GM12874 (cell line): ENCODE measurements around the gene PPP1R27.

Source experiments
- TF ChIP-seq, protein P1 (sequence below): IDR thresholded peaks from 2 replicates; pipeline ENCODE4 v1.5.1; 2011; ENCODE audit warnings: low read depth, mild to moderate bottlenecking, control low read depth, low read length, moderate library complexity; ENCODE audit not compliant: insufficient read depth

PPP1R27 gene

GRCh38 chr17:81858967-81859905, 24.4 kb upstream of the PPP1R27 start:
- TF ChIP-seq, protein P1, sequence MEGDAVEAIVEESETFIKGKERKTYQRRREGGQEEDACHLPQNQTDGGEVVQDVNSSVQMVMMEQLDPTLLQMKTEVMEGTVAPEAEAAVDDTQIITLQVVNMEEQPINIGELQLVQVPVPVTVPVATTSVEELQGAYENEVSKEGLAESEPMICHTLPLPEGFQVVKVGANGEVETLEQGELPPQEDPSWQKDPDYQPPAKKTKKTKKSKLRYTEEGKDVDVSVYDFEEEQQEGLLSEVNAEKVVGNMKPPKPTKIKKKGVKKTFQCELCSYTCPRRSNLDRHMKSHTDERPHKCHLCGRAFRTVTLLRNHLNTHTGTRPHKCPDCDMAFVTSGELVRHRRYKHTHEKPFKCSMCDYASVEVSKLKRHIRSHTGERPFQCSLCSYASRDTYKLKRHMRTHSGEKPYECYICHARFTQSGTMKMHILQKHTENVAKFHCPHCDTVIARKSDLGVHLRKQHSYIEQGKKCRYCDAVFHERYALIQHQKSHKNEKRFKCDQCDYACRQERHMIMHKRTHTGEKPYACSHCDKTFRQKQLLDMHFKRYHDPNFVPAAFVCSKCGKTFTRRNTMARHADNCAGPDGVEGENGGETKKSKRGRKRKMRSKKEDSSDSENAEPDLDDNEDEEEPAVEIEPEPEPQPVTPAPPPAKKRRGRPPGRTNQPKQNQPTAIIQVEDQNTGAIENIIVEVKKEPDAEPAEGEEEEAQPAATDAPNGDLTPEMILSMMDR: no peak

DNA sequence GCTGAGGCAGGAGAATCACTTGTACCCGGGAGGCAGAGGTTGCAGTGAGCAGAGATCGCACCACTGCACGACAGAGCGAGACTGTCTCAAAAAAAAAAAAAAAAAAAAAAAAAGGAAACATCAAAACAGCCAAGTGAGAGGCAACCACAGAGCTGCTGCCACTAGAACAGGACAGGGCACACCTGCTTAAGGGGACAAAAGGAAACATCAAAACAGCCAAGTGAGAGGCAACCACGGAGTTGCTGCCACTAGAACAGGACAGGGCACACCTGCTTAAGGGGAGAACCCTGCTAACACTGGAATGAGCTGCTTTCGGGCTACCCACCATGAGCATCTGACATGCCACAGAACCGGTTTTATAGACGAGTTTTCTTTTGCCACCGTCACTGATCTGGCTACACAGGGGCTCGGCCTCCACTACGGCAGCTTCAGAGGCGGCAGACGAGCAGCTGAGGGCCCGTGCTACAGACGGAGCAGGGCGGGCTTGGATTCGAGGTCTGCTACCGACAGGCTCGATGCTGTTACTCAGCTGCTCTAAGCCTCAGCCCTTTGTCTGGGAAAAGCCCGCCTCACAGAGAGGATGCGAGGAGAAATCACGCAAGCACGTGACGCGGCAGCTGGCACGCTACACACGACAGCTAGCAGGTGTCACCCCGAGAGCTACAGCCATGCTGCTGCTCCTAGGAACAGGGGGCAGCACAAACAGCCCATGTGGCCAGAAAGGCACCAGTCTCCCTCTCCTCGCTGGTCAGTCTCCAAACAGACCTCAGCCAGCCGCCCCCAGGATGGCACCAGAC, 23.5 kb upstream of the PPP1R27 start:
- TF ChIP-seq, protein P1: no peak

DNA sequence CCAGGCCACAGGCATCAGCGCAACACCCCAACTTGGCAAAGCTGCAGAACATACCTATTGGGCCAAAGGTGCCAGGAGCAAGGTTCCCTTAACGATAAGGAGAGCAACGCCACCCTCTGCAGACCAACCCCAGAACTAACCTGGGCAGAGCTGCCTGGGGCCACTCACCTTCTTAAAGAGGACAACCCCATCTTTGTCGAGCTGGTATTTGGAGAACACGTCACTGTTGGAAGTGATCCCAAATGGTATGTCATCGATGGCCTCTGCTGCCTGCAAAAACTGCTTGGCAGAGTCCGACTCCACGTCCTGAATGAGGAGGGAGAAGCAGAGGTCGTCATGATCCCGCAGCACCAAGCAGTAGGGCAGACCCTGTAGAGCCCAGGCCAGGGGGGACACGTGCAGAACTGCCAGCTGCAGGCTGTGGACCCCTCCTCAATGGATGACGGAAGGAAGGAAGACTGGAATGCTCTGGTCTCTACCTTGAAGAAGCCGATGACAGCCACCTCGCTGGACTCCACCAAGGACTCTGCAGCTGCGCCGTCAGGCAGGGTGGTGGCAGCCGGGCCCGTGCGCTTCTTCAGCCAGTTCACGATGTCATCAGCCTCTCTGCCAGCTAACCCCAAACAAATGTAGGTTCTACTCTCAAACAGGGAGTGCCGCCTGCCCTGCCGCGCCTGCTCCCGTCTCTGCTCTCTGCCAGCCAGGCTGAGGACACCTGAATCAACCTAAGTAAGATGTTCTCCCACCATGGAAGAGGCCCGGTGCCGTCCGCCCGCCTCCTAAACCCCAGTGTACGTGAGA, 20.3 kb upstream of the PPP1R27 start:
- TF ChIP-seq, protein P1: no peak

GRCh38 chr17:81852237-81852636, 17.4 kb upstream of the PPP1R27 start:
- TF ChIP-seq, protein P1: no peak

DNA sequence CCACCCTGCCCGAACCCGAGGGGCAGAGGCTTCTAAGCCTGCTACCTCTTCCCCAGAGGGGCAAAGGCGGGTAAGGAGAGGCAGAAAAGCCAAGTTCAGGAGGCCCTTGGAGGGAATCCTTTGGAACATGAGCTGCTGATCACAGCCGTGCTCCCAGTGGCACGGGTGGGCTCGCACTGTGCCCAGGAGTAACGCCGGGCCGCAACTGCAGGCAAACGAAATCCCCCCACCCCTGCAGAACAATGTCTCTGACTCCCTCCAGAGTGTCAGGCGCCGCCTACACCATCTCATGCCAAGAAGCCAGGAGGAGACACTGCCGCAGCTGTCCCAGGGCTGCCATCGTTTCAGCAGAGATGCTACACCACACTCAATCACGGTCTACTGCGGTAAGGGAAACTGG, 16.6 kb upstream of the PPP1R27 start:
- TF ChIP-seq, protein P1: no peak

GRCh38 chr17:81849457-81849856, 14.6 kb upstream of the PPP1R27 start:
- TF ChIP-seq, protein P1: no peak
